ENCODE data around the gene OBP2A. TPM values are rescaled to one million over a fixed set of nuclear protein-coding genes. Genes with fewer than 3 reads are reported as not detected.

Gene OBP2A
- total RNA-seq, 1 experiment from 2014 or later = not detected

GRCh38 chr9:135552021-135552697 lies 6.2 kb downstream of the OBP2A start:
- CTCF ChIA-PET = interaction anchor here (0.6 to 1.6 kb wide), 5 partner anchors 13 to 214 kb away, joined by 3 to 6 read pairs (median 4); no protein-coding TSS in a partner anchor
- Mint-ChIP-seq H3K27me3 (ENCODE audit: low read depth) (no peaks in the 10 kb centered on the region), H3K36me3 (no peaks in the 10 kb centered on the region), H3K4me1 (peaks cover 9% of the 10 kb centered on the region), H3K27ac (no peak overlapping the region), H3K9me3 (no peaks in the 10 kb centered on the region), H3K4me3 (no peak overlapping the region)
- no peak for DNase-seq (ENCODE audit: low spot score)
- POLR2A ChIA-PET = no interaction called here
- TF ChIP-seq ELF4 (CRISPR knock-in tag; IDR thresholded peaks at IDR 0.05; ENCODE audit: low read depth) (no peak), MAX (CRISPR knock-in tag; IDR thresholded peaks at IDR 0.05) (no peak), SMAD3 (CRISPR knock-in tag; IDR thresholded peaks at IDR 0.05; ENCODE audit: borderline replicate concordance) (no peak), NR1H2 (CRISPR knock-in tag; IDR thresholded peaks at IDR 0.05) (no peak), CREM (CRISPR knock-in tag; IDR thresholded peaks at IDR 0.05) (no peak), NR2C2 (CRISPR knock-in tag; IDR thresholded peaks at IDR 0.05) (no peak), EMX1 (CRISPR knock-in tag; IDR thresholded peaks at IDR 0.05) (no peak), FOXP1 (CRISPR knock-in tag; IDR thresholded peaks at IDR 0.05; ENCODE audit: borderline replicate concordance) (no peak), GABPB1 (CRISPR knock-in tag; IDR thresholded peaks at IDR 0.05) (no peak), FOXP4 (CRISPR knock-in tag; IDR thresholded peaks at IDR 0.05) (no peak), OVOL2 (CRISPR knock-in tag; IDR thresholded peaks at IDR 0.05; ENCODE audit: borderline replicate concordance) (no peak), ESRRA (CRISPR knock-in tag; IDR thresholded peaks at IDR 0.05; ENCODE audit: borderline replicate concordance) (no peak), ZNF396 (CRISPR knock-in tag; IDR thresholded peaks at IDR 0.05; ENCODE audit: borderline replicate concordance) (no peak), ZSCAN18 (CRISPR knock-in tag; IDR thresholded peaks at IDR 0.05) (no peak)
- ATAC-seq = no peak

GRCh38 chr9:135552698-135553171 lies 6.8 kb downstream of the OBP2A start:
- Mint-ChIP-seq H3K36me3 (no peaks in the 10 kb centered on the region), H3K9me3 (no peaks in the 10 kb centered on the region), H3K27me3 (ENCODE audit: low read depth) (no peaks in the 10 kb centered on the region), H3K27ac (no peak overlapping the region), H3K4me3 (no peak overlapping the region), H3K4me1 (peaks cover 9% of the 10 kb centered on the region)
- CTCF ChIA-PET = interaction anchor here (1.0 to 1.6 kb wide), 3 partner anchors 13 to 51 kb away, joined by 3 to 5 read pairs (median 4); no protein-coding TSS in a partner anchor
- DNase-seq (ENCODE audit: low spot score) (peak; percentile 46), ATAC-seq (peak; percentile 65)
- POLR2A ChIA-PET = no interaction called here
- TF ChIP-seq OVOL2 (CRISPR knock-in tag; IDR thresholded peaks at IDR 0.05; ENCODE audit: borderline replicate concordance) (no peak), ARID4B (CRISPR knock-in tag; IDR thresholded peaks at IDR 0.05; ENCODE audit: borderline replicate concordance) (no peak), MAX (CRISPR knock-in tag; IDR thresholded peaks at IDR 0.05) (no peak), TCF7 (CRISPR knock-in tag; IDR thresholded peaks at IDR 0.05; ENCODE audit: low read depth) (no peak), ZNF423 (CRISPR knock-in tag; IDR thresholded peaks at IDR 0.05) (no peak), AFF4 (CRISPR knock-in tag; IDR thresholded peaks at IDR 0.05; ENCODE audit: borderline replicate concordance) (no peak), ATF6 (CRISPR knock-in tag; IDR thresholded peaks at IDR 0.05) (no peak)

Data from WTC11 (cell line).